Muscle of leg (tissue), 11 donors: ENCODE measurements around the gene OR6C3. TPM values are rescaled to one million over a fixed set of nuclear protein-coding genes. Genes with fewer than 3 reads are reported as not detected.

Source experiments
- DNase-seq: peaks from one replicate; pipeline ENCODE4 v3.0.0; 2013
- H3K27ac ChIP-seq: one replicate; pipeline ENCODE4 v1.5.1; 2013; ENCODE audit warnings: mild to moderate bottlenecking, low read length, control low read depth
- H3K27me3 ChIP-seq: one replicate; pipeline ENCODE4 v1.6.1; 2013; ENCODE audit warnings: low read length; ENCODE audit not compliant: control insufficient read depth, insufficient read depth
- H3K36me3 ChIP-seq: one replicate; pipeline ENCODE4 v1.6.1; 2013; ENCODE audit warnings: low read length; ENCODE audit not compliant: control insufficient read depth, insufficient read depth
- H3K4me1 ChIP-seq: one replicate; pipeline ENCODE4 v1.6.1; 2013; ENCODE audit warnings: low read length; ENCODE audit not compliant: control insufficient read depth, insufficient read depth
- H3K4me3 ChIP-seq: one replicate; pipeline ENCODE4 v1.5.1; 2013; ENCODE audit warnings: low read length, control low read depth
- H3K9me3 ChIP-seq: replicated peaks from 2 replicates; pipeline ENCODE4 v1.6.1; 2013; ENCODE audit warnings: low read depth, low read length; ENCODE audit not compliant: control insufficient read depth
- WGBS: methylation state at CpG from one replicate; pipeline ENCODE4 v1.1.5; 2013; ENCODE audit warnings: missing lambda C conversion rate; ENCODE audit not compliant: insufficient coverage; 5-methylcytosine and 5-hydroxymethylcytosine counted together
- polyA plus RNA-seq, 8 donors: library from polyadenylated mRNA; unstranded; fragments of 120-200 nt; gene quantifications; one replicate each; pipeline versions ENCODE4 v1.2.1 to v1.2.3, GENCODE V29; 2013; ENCODE audit warnings: inconsistent platforms in 1 of 8, low replicate concordance in 1 of 8; ENCODE audit not compliant: insufficient read length in 8 of 8, insufficient read depth in 1 of 8
- total RNA-seq: library from RNA; stranded (reverse); fragments of 120-200 nt; gene quantifications from one replicate; pipeline ENCODE4 v1.2.4, GENCODE V29; 2013

The OR6C3 gene
- total and polyA plus RNA-seq, 9 donors = not detected

GRCh38 chr12:55365086-55365485 lies 34.5 kb downstream of the OR6C3 start:
- no peak for DNase-seq
- no peaks in the 10 kb centered on the region for H3K36me3 ChIP-seq
- no peaks in the 10 kb centered on the region for H3K27me3 ChIP-seq
- no peaks in the 10 kb centered on the region for H3K9me3 ChIP-seq
- H3K4me3 ChIP-seq = no peak overlapping the region
- WGBS = 80% methylated on average over 1 of the region's 3 CpGs
- no peak overlapping the region for H3K27ac ChIP-seq
- H3K4me1 ChIP-seq = no peaks in the 10 kb centered on the region

GRCh38 chr12:55372521-55372920 lies 42.0 kb downstream of the OR6C3 start:
- no peaks in the 10 kb centered on the region for H3K4me1 ChIP-seq
- no peak for DNase-seq
- H3K27ac ChIP-seq = no peak overlapping the region
- no peaks in the 10 kb centered on the region for H3K27me3 ChIP-seq
- H3K9me3 ChIP-seq = no peaks in the 10 kb centered on the region
- no CpG with 5 or more reads among the region's 4 CpGs for WGBS
- no peaks in the 10 kb centered on the region for H3K36me3 ChIP-seq
- no peak overlapping the region for H3K4me3 ChIP-seq

Other genes starting within 250 kb of the OR6C3 start
- gene OR9K2, start 204.3 kb upstream of the OR6C3 start, total RNA-seq = not detected
- not detected for gene OR9K2, start 204.3 kb upstream of the OR6C3 start, polyA plus RNA-seq
- gene OR10A7, start 109.7 kb upstream of the OR6C3 start, total RNA-seq = not detected
- not detected for gene OR10A7, start 109.7 kb upstream of the OR6C3 start, polyA plus RNA-seq
- gene OR6C74, start 86.1 kb upstream of the OR6C3 start, total RNA-seq = not detected
- gene OR6C74, start 86.1 kb upstream of the OR6C3 start, polyA plus RNA-seq = not detected
- not detected for gene OR6C6, start 34.2 kb upstream of the OR6C3 start, total RNA-seq
- not detected for gene OR6C6, start 34.2 kb upstream of the OR6C3 start, polyA plus RNA-seq
- gene OR6C1, start 16.4 kb upstream of the OR6C3 start, total RNA-seq = not detected
- not detected for gene OR6C1, start 16.4 kb upstream of the OR6C3 start, polyA plus RNA-seq
- gene OR6C75, start 32.2 kb downstream of the OR6C3 start, total RNA-seq = not detected
- gene OR6C75, start 32.2 kb downstream of the OR6C3 start, polyA plus RNA-seq = under 1 TPM in 1 of 8 donors, not detected in 7; 0.06 TPM
- gene OR6C65, start 69.8 kb downstream of the OR6C3 start, total RNA-seq = not detected
- gene OR6C65, start 69.8 kb downstream of the OR6C3 start, polyA plus RNA-seq = not detected
- gene OR6C76, start 95.5 kb downstream of the OR6C3 start, total RNA-seq = not detected
- not detected for gene OR6C76, start 95.5 kb downstream of the OR6C3 start, polyA plus RNA-seq
- gene OR6C2, start 113.3 kb downstream of the OR6C3 start, total RNA-seq = not detected
- not detected for gene OR6C2, start 113.3 kb downstream of the OR6C3 start, polyA plus RNA-seq
- not detected for gene OR6C70, start 139.4 kb downstream of the OR6C3 start, total RNA-seq
- not detected for gene OR6C70, start 139.4 kb downstream of the OR6C3 start, polyA plus RNA-seq
- not detected for gene OR6C68, start 161.6 kb downstream of the OR6C3 start, total RNA-seq
- gene OR6C68, start 161.6 kb downstream of the OR6C3 start, polyA plus RNA-seq = not detected
- not detected for gene OR6C4, start 218.9 kb downstream of the OR6C3 start, total RNA-seq
- gene OR6C4, start 218.9 kb downstream of the OR6C3 start, polyA plus RNA-seq = under 1 TPM in 1 of 8 donors, not detected in 7; 0.12 TPM
- not detected for gene OR2AP1, start 241.7 kb downstream of the OR6C3 start, total RNA-seq
- not detected for gene OR2AP1, start 241.7 kb downstream of the OR6C3 start, polyA plus RNA-seq